ENCODE results near the gene C3orf62. TPM values are rescaled to one million over a fixed set of nuclear protein-coding genes. Genes with fewer than 3 reads are reported as not detected.

The C3orf62 gene
- 1.6 and 3.6 TPM in 2 replicates for total RNA-seq (2014; rRNA removed; shearing (Covaris generic); ENCODE audit: low replicate concordance)

DNA sequence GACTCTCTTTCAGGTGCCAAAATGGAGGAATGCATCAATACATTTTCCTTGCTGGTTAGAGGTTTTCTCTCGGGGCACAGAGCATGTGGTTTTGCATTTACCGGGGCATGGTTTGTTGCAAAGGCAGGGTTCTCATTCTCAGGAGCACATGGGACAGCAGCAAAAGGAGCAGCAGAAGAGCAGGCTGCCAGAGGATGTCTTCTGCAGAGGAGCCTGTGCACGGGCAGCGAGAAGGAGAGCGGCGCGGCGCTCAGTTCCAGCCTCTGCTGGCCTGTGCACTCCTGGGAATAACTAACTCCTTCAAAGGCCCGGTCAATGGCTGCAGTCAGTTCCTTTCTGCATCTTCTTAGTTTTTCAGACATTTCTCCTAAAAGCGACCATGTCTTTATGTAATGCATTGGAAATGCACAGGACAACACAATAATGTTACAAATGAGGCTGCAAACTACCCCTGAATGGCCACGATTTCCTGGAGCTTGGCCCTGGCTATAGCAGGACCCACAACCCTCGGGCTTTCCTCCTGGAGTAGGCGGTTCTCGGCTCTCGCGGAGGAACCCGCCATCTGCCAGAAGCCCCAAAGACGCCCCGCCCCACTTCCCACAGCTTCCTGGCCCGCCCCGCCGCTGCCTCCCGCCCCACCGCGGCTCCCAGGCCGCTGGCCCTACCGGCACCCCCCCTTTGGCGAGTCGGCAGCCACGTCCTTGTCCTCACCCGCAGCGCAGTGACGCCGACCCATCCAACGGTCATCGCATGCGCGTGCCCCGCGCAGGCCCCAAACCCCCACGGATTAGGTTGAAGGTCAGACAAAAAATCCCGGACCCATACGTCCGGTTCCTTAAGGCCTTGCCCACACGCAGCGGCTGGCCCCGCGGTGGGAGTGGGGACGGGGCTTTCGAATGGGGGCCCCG, at the start of gene C3orf62:
Gene C3orf62 (minus strand): TSS at position 758 of the 908 bp plus-strand sequence. CDS start 360 bp downstream, at position 398.
- Histone ChIP-seq H3K9me2 (replicated peaks; ENCODE audit: insufficient read depth, low read length) (no peaks in the 10 kb centered on the region), H3K27ac (ENCODE audit: low read length) (peak within 1 kb of the TSS; percentile 78), H3K27me3 (ENCODE audit: low read length) (no peaks in the 10 kb centered on the region), H3K4me1 (ENCODE audit: low read length) (peaks cover 22% of the 10 kb centered on the region), H3K9ac (ENCODE audit: low read length) (peak within 1 kb of the TSS; percentile 85), H3K4me2 (ENCODE audit: low read depth, low read length, poor library complexity, severe bottlenecking) (peak within 1 kb of the TSS; percentile 81), H3K79me2 (ENCODE audit: low read length) (no peaks in the 10 kb centered on the region; the same call in none of the 2 replicates), H4K20me1 (ENCODE audit: insufficient read depth, low read depth, low read length) (no peaks in the 10 kb centered on the region), H2AFZ (ENCODE audit: low read length) (peak within 1 kb of the TSS; percentile 54; the same call in 1 of the 2 replicates), H3K9me3 (ENCODE audit: low read length) (no peaks in the 10 kb centered on the region), H3K36me3 (ENCODE audit: insufficient read depth, low read length) (no peaks in the 10 kb centered on the region; the same call in 1 of the 2 replicates), H3K4me3 (ENCODE audit: low read length) (peak within 1 kb of the TSS; percentile 76)
- DNase-seq = peak; percentile 92

DNA sequence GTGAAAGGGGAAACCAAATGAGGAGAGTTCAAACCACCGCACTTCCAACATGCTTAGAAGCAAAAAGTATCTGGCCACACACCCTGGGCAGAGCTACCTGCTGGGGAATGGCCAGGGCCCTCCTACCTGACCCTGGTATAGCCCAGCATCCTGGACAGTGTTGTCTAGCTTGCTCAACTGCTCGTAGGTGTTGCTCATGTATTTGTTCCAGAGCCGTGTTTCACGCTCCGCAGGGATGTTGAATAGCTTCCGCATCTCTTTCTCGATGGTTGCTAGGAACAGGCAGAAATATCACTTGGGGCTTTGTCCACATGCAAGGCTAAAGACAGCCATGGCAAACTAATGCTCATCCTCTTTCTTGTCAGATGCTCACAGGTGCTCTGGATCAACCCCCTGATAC, 47.7 kb upstream of the C3orf62 start:
- Histone ChIP-seq H3K9me3 (ENCODE audit: low read length) (no peaks in the 10 kb centered on the region), H3K9me2 (replicated peaks; ENCODE audit: insufficient read depth, low read length) (no peaks in the 10 kb centered on the region), H2AFZ (ENCODE audit: low read length) (no peak overlapping the region), H3K9ac (ENCODE audit: low read length) (no peak overlapping the region), H3K4me3 (ENCODE audit: low read length) (no peak overlapping the region), H3K36me3 (ENCODE audit: insufficient read depth, low read length) (peaks cover 36% of the 10 kb centered on the region), H3K4me2 (ENCODE audit: low read depth, low read length, poor library complexity, severe bottlenecking) (no peak overlapping the region), H4K20me1 (ENCODE audit: insufficient read depth, low read depth, low read length) (no peaks in the 10 kb centered on the region), H3K27me3 (ENCODE audit: low read length) (no peaks in the 10 kb centered on the region), H3K4me1 (ENCODE audit: low read length) (no peaks in the 10 kb centered on the region), H3K27ac (ENCODE audit: low read length) (no peak overlapping the region), H3K79me2 (ENCODE audit: low read length) (peaks cover 22% of the 10 kb centered on the region)
- DNase-seq = no peak

DNA sequence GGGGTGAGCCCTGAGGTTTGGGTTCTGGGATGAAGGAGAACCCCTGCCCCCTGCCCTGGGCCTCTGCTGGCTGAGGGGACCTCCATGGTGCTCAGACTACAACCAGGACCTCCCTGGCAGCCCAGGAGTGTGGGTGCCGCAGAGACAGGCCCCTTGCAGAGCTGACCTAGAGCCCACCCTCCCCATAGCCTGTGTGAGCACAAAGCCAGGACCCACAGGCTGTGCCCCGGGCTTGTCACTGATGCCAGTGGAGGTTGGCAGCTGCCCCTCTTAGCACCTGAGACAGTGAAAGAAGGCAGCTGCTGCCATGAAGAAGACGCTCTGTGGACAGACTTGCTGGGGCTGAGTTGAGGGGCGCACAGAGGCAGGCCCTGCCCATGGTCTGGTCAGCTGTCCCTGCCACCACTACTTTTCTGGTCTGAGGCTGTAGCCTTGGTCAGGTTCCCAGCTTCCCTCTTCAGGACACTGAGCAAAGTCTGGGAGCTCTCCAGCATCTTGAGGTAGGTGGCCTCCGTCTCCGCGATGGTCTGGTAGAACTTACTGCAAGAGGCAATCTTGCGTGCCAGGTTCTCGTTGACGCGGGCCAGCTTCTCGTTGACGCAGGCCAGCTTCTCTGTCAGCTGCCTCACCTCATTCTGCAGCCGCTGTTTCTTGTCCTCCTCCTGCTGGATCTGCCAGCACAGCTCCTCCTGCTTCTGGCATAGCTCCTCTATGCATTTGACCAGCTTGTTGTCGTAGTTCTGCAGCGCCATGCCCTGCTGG, 39.8 kb upstream of the C3orf62 start:
- H3K36me3 ChIP-seq (ENCODE audit: insufficient read depth, low read length) = peaks cover 10% of the 10 kb centered on the region; the same call in 1 of the 2 replicates
- no peaks in the 10 kb centered on the region for H3K27me3 ChIP-seq (ENCODE audit: low read length)
- no peak overlapping the region for H3K4me2 ChIP-seq (ENCODE audit: low read depth, low read length, poor library complexity, severe bottlenecking)

DNA sequence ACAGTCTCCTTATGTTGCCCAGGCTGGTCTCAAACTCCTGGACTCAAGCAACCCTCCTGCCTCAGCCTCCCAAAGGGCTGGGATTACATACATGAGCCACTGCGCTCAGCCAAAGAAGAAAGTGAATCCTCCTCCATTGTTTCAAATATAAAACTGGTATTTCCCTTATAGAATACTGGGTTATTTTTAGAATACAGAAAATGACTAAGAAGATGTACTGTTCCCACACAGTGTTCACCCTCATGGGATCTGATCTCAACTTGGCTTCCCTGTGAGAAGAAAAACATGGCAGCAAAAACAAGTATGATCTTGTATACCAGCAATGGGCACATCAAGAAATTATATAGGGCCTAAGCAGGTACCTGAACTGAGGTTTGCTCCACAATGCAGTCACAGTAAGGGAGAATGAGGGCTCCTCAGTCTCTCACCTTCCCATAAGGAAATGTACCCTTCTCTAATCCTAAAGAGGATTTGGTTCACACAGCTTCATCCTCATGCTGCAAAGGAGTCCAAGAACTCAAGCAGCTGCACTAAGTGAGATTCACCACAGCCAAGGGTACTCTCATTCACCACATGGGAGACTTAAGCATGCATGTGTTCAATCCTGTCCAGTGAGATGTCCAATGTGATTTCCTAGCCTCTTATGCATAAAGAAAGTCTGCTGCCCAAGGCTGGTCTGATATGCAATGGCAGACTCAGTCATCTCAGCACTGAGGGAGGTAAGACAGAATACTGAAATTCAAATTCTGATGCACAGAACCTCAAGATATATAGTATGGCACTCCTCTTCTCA, 37.1 kb upstream of the C3orf62 start:
- H3K27ac ChIP-seq (ENCODE audit: low read length) = no peak overlapping the region
- H2AFZ ChIP-seq (ENCODE audit: low read length) = no peak overlapping the region
- no peaks in the 10 kb centered on the region for H4K20me1 ChIP-seq (ENCODE audit: insufficient read depth, low read depth, low read length)
- H3K9me2 ChIP-seq (replicated peaks; ENCODE audit: insufficient read depth, low read length) = no peaks in the 10 kb centered on the region
- no peaks in the 10 kb centered on the region for H3K4me1 ChIP-seq (ENCODE audit: low read length)
- DNase-seq = no peak
- H3K9ac ChIP-seq (ENCODE audit: low read length) = no peak overlapping the region
- no peak overlapping the region for H3K4me2 ChIP-seq (ENCODE audit: low read depth, low read length, poor library complexity, severe bottlenecking)
- H3K36me3 ChIP-seq (ENCODE audit: insufficient read depth, low read length) = peaks cover 9% of the 10 kb centered on the region; the same call in 1 of the 2 replicates
- no peaks in the 10 kb centered on the region for H3K27me3 ChIP-seq (ENCODE audit: low read length)
- no peak overlapping the region for H3K4me3 ChIP-seq (ENCODE audit: low read length)
- no peaks in the 10 kb centered on the region for H3K9me3 ChIP-seq (ENCODE audit: low read length)
- 0 out of 2 replicates have a peak, but pooled peaks cover 4% of the 10 kb centered on the region for H3K79me2 ChIP-seq (ENCODE audit: low read length)

More for the DNA sequence above, 39.8 kb upstream of the C3orf62 start:
- DNase-seq = no peak
- H3K4me1 ChIP-seq (ENCODE audit: low read length) = no peaks in the 10 kb centered on the region
- H3K79me2 ChIP-seq (ENCODE audit: low read length) = no peaks in the 10 kb centered on the region
- H3K4me3 ChIP-seq (ENCODE audit: low read length) = no peak overlapping the region
- H3K9me2 ChIP-seq (replicated peaks; ENCODE audit: insufficient read depth, low read length) = no peaks in the 10 kb centered on the region
- H4K20me1 ChIP-seq (ENCODE audit: insufficient read depth, low read depth, low read length) = no peaks in the 10 kb centered on the region
- no peak overlapping the region for H3K27ac ChIP-seq (ENCODE audit: low read length)
- H2AFZ ChIP-seq (ENCODE audit: low read length) = no peak overlapping the region
- H3K9me3 ChIP-seq (ENCODE audit: low read length) = no peaks in the 10 kb centered on the region
- no peak overlapping the region for H3K9ac ChIP-seq (ENCODE audit: low read length)

DNA sequence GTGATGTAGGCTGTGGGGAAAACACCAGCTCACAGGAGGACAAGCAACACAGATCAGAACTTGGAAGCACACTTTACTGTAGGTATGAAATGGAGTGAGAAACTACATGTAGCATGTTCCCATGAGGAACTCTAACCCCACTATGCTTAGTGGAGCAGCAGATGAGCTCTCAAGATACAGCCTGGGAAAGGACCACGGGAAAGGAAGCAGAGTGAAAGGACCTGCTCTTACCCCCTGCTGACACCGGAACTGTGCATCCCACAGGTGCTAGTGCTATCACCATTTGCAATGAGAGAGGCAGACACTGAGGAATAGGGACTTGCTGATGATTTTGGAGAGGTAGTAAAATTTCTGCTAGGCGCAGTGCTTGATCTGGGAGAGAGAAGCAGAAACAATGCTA, 34.3 kb upstream of the C3orf62 start:
- H3K36me3 ChIP-seq (ENCODE audit: insufficient read depth, low read length) = peaks cover 16% of the 10 kb centered on the region
- H3K27me3 ChIP-seq (ENCODE audit: low read length) = no peaks in the 10 kb centered on the region
- H3K9ac ChIP-seq (ENCODE audit: low read length) = no peak overlapping the region
- no peak for DNase-seq
- no peaks in the 10 kb centered on the region for H3K9me2 ChIP-seq (replicated peaks; ENCODE audit: insufficient read depth, low read length)
- no peak overlapping the region for H2AFZ ChIP-seq (ENCODE audit: low read length)
- 0 out of 2 replicates have a peak, but pooled peaks cover 4% of the 10 kb centered on the region for H3K79me2 ChIP-seq (ENCODE audit: low read length)
- no peak overlapping the region for H3K27ac ChIP-seq (ENCODE audit: low read length)
- no peaks in the 10 kb centered on the region for H3K9me3 ChIP-seq (ENCODE audit: low read length)
- no peak overlapping the region for H3K4me2 ChIP-seq (ENCODE audit: low read depth, low read length, poor library complexity, severe bottlenecking)
- H3K4me1 ChIP-seq (ENCODE audit: low read length) = no peaks in the 10 kb centered on the region
- H4K20me1 ChIP-seq (ENCODE audit: insufficient read depth, low read depth, low read length) = no peaks in the 10 kb centered on the region
- H3K4me3 ChIP-seq (ENCODE audit: low read length) = no peak overlapping the region

DNA sequence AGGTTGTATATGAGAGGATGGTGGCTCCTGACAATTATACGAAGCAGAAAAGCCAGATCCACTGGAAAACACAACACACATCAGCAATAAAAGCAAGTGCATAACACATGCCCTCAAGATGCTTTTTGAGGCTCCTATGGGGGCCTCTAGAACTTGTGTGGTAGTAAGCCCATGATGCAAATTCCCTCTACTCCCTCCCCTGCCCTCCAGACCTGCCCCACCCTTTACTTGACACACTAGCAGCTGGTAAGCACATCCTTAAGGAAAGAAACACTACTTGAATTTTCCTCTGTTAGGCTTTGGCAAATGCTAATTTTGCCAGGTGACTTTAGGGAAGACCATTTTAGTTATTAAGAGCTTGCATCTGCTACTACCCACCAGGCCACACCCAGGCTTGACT, 33.6 kb upstream of the C3orf62 start:
- no peak overlapping the region for H3K9ac ChIP-seq (ENCODE audit: low read length)
- H3K4me1 ChIP-seq (ENCODE audit: low read length) = no peaks in the 10 kb centered on the region
- no peak overlapping the region for H3K4me3 ChIP-seq (ENCODE audit: low read length)
- H3K36me3 ChIP-seq (ENCODE audit: insufficient read depth, low read length) = peaks cover 18% of the 10 kb centered on the region
- no peaks in the 10 kb centered on the region for H3K9me3 ChIP-seq (ENCODE audit: low read length)
- H3K79me2 ChIP-seq (ENCODE audit: low read length) = 0 out of 2 replicates have a peak, but pooled peaks cover 4% of the 10 kb centered on the region
- no peak overlapping the region for H3K27ac ChIP-seq (ENCODE audit: low read length)
- H3K9me2 ChIP-seq (replicated peaks; ENCODE audit: insufficient read depth, low read length) = no peaks in the 10 kb centered on the region
- H2AFZ ChIP-seq (ENCODE audit: low read length) = no peak overlapping the region
- H4K20me1 ChIP-seq (ENCODE audit: insufficient read depth, low read depth, low read length) = no peaks in the 10 kb centered on the region
- DNase-seq = no peak
- no peaks in the 10 kb centered on the region for H3K27me3 ChIP-seq (ENCODE audit: low read length)
- H3K4me2 ChIP-seq (ENCODE audit: low read depth, low read length, poor library complexity, severe bottlenecking) = no peak overlapping the region

DNA sequence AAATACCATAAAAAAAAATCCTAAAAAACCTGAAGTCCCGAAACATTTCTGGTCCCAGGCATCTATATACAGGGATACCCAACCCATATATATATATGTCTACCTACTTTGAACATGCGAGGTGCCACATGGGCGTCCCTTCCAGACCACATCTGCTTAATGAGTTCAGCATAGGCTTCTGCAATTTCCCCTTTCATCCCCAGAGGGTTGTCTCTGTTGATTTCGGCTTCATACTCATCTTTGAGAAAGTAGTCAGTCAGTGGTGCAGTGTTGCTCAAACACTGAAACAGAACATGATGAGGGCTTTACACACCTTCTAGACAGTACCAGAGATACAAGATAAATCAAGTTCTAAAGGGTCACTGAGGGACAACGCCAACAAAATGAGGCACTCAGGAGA, 28.6 kb upstream of the C3orf62 start:
- H3K4me3 ChIP-seq (ENCODE audit: low read length) = no peak overlapping the region
- H3K9me2 ChIP-seq (replicated peaks; ENCODE audit: insufficient read depth, low read length) = no peaks in the 10 kb centered on the region
- no peak overlapping the region for H2AFZ ChIP-seq (ENCODE audit: low read length)
- H3K36me3 ChIP-seq (ENCODE audit: insufficient read depth, low read length) = peaks cover 31% of the 10 kb centered on the region; the same call in 1 of the 2 replicates
- H4K20me1 ChIP-seq (ENCODE audit: insufficient read depth, low read depth, low read length) = no peaks in the 10 kb centered on the region
- H3K79me2 ChIP-seq (ENCODE audit: low read length) = 0 out of 2 replicates have a peak, but pooled peaks cover 4% of the 10 kb centered on the region
- no peaks in the 10 kb centered on the region for H3K4me1 ChIP-seq (ENCODE audit: low read length)
- DNase-seq = peak; percentile 38
- H3K27me3 ChIP-seq (ENCODE audit: low read length) = no peaks in the 10 kb centered on the region
- no peak overlapping the region for H3K9ac ChIP-seq (ENCODE audit: low read length)
- H3K4me2 ChIP-seq (ENCODE audit: low read depth, low read length, poor library complexity, severe bottlenecking) = no peak overlapping the region
- H3K9me3 ChIP-seq (ENCODE audit: low read length) = no peaks in the 10 kb centered on the region
- H3K27ac ChIP-seq (ENCODE audit: low read length) = no peak overlapping the region
